H1 (cell line): Measurements from ENCODE around the gene PTPN3. TPM values are rescaled to one million over a fixed set of nuclear protein-coding genes. Genes with fewer than 3 reads are reported as not detected.

Experiments used
- CTCF ChIA-PET: fragments of 300-600 bp; sonication (Branson Sonifier 250); formaldehyde crosslinking; loops from one replicate; lab custom pipeline; 2021; ENCODE audit not compliant: partially characterized antibody; lab: Charles Lee
- POLR2A ChIA-PET: fragments of 300-600 bp; sonication (Branson Sonifier 250); formaldehyde crosslinking; loops from one replicate; lab custom pipeline; 2021; ENCODE audit warnings: inconsistent platforms; ENCODE audit not compliant: partially characterized antibody; lab: Charles Lee
- DNase-seq, 2 experiments: peaks; one replicate each; pipeline versions ENCODE4 v3.0.0 to v3.0.0-alpha.2; 2010 to 2022; ENCODE audit warnings: low spot score in 2 of 2, low read depth in 1 of 2, mixed read lengths in 1 of 2
- FAIRE-seq: peaks from 2 replicates; lab custom pipeline; 2011; peaks lifted over from hg19 to GRCh38; lab: Jason Lieb, UNC
- H2AFZ ChIP-seq: 2 replicates; pipeline ENCODE4 v1.8.1; 2012; ENCODE audit warnings: low read length, inconsistent platforms
- H2AK5ac ChIP-seq: 2 replicates; pipeline ENCODE4 v1.6.1; 2013; ENCODE audit warnings: low read depth, low read length
- H2BK120ac ChIP-seq: replicated peaks from 2 replicates; pipeline ENCODE3; 2013; ENCODE audit warnings: low read depth, low read length, inconsistent platforms
- H2BK12ac ChIP-seq: 2 replicates; pipeline ENCODE4 v1.6.1; 2013; ENCODE audit warnings: low read depth, low read length
- H2BK15ac ChIP-seq: 2 replicates; pipeline ENCODE4 v1.6.1; 2013; ENCODE audit warnings: low read length
- H2BK20ac ChIP-seq: 2 replicates; pipeline ENCODE4 v1.6.1; 2013; ENCODE audit warnings: low read length
- H2BK5ac ChIP-seq: 2 replicates; pipeline ENCODE4 v1.6.1; 2013; ENCODE audit warnings: low read depth, low read length
- H3K14ac ChIP-seq: 2 replicates; pipeline ENCODE4 v1.6.1; 2013; ENCODE audit warnings: inconsistent platforms; ENCODE audit not compliant: insufficient read length
- H3K18ac ChIP-seq: 2 replicates; pipeline ENCODE4 v1.6.1; 2013; ENCODE audit warnings: low read length; ENCODE audit errors: extremely low read depth
- H3K23ac ChIP-seq: 2 replicates; pipeline ENCODE4 v1.6.1; 2013; ENCODE audit warnings: inconsistent platforms; ENCODE audit not compliant: insufficient read length
- H3K23me2 ChIP-seq: 2 replicates; pipeline ENCODE4 v1.6.1; 2013; ENCODE audit warnings: low read depth, low read length
- H3K27ac ChIP-seq: 2 replicates; pipeline ENCODE4 v1.6.1; 2011; ENCODE audit warnings: low read depth, low read length, inconsistent platforms
- H3K27me3 ChIP-seq, 4 experiments: replicated peaks in 1 of 4; 1 replicate in 1 of 4; 2 replicates in 3 of 4; pipeline versions ENCODE4 v1.6.1 to v1.8.1; 2011 to 2013; ENCODE audit warnings: low read length in 3 of 4, mild to moderate bottlenecking in 3 of 4, inconsistent platforms in 2 of 4, mixed read lengths in 2 of 4, moderate library complexity in 1 of 4; ENCODE audit not compliant: control insufficient read depth in 3 of 4, insufficient read depth in 3 of 4; ENCODE audit errors: extremely low read depth in 1 of 4
- H3K36me3 ChIP-seq, 4 experiments: 2 replicates each; pipeline versions ENCODE4 v1.6.1 to v1.8.1; 2011 to 2013; ENCODE audit warnings: mild to moderate bottlenecking in 4 of 4, low read length in 3 of 4, moderate library complexity in 2 of 4, control low read depth in 1 of 4, inconsistent platforms in 1 of 4; ENCODE audit not compliant: insufficient read depth in 4 of 4, control insufficient read depth in 2 of 4
- H3K4ac ChIP-seq: replicated peaks from 2 replicates; pipeline ENCODE3; 2013; ENCODE audit warnings: low read length, low read depth, mixed read lengths, inconsistent platforms; ENCODE audit not compliant: insufficient read length
- H3K4me1 ChIP-seq, 4 experiments: replicated peaks in 1 of 4; 1 replicate in 1 of 4; 2 replicates in 3 of 4; pipeline versions ENCODE4 v1.6.1 to v1.8.1; 2011 to 2013; ENCODE audit warnings: low read length in 3 of 4, inconsistent platforms in 2 of 4, mixed read lengths in 1 of 4; ENCODE audit not compliant: insufficient read depth in 4 of 4, control insufficient read depth in 3 of 4
- H3K4me2 ChIP-seq, 2 experiments: 2 replicates each; pipeline versions ENCODE4 v1.6.1 to v1.8.1; 2011 to 2013; ENCODE audit warnings: low read depth in 2 of 2, low read length in 2 of 2, control low read depth in 1 of 2, inconsistent platforms in 1 of 2, mild to moderate bottlenecking in 1 of 2; ENCODE audit not compliant: insufficient read depth in 1 of 2
- H3K4me3 ChIP-seq, 4 experiments: fragments of 200-600, 300-600 bp in 1 of 4; sonication (generic), shearing (Covaris generic), sonication (Bioruptor Twin) in 1 of 4; 2 replicates each; pipeline versions ENCODE4 v1.5.1 to v1.8.1; 2011 to 2016; ENCODE audit warnings: low read length in 4 of 4, low read depth in 3 of 4, control low read depth in 2 of 4, inconsistent platforms in 2 of 4, mild to moderate bottlenecking in 2 of 4, mixed read lengths in 1 of 4, moderate library complexity in 1 of 4; ENCODE audit not compliant: insufficient read depth in 2 of 4; ENCODE audit errors: extremely low read depth in 1 of 4
- H3K56ac ChIP-seq: replicated peaks from 2 replicates; pipeline ENCODE3; 2013; ENCODE audit warnings: low read depth, mild to moderate bottlenecking, mixed read lengths, low read length, inconsistent platforms; ENCODE audit not compliant: insufficient read length
- H3K79me1 ChIP-seq: 2 replicates; pipeline ENCODE4 v1.6.1; 2013; ENCODE audit warnings: low read depth, low read length, control low read depth
- H3K79me2 ChIP-seq, 2 experiments: 2 replicates each; pipeline versions ENCODE4 v1.6.1 to v1.8.1; 2012 to 2013; ENCODE audit warnings: low read length in 2 of 2, mild to moderate bottlenecking in 2 of 2, inconsistent platforms in 1 of 2; ENCODE audit not compliant: insufficient read depth in 2 of 2, control insufficient read depth in 1 of 2
- H3K9ac ChIP-seq, 4 experiments: replicated peaks in 1 of 4; 1 replicate in 1 of 4; 2 replicates in 3 of 4; pipeline versions ENCODE4 v1.6.1 to v1.8.1; 2011 to 2013; ENCODE audit warnings: low read depth in 3 of 4, low read length in 3 of 4, control low read depth in 2 of 4, mild to moderate bottlenecking in 2 of 4, moderate library complexity in 2 of 4, inconsistent platforms in 1 of 4; ENCODE audit errors: extremely low read depth in 1 of 4
- H3K9me3 ChIP-seq, 2 experiments: 2 replicates each; pipeline versions ENCODE4 v1.6.1 to v1.8.1; 2012 to 2013; ENCODE audit warnings: mild to moderate bottlenecking in 2 of 2, moderate library complexity in 2 of 2, control low read depth in 1 of 2, inconsistent platforms in 1 of 2, low read depth in 1 of 2, low read length in 1 of 2, mixed read lengths in 1 of 2; ENCODE audit not compliant: insufficient read depth in 2 of 2
- H4K20me1 ChIP-seq, 2 experiments: replicated peaks in 1 of 2; 2 replicates each; pipeline versions ENCODE3 to v1.8.1; 2011 to 2013; ENCODE audit warnings: inconsistent platforms in 2 of 2, low read length in 2 of 2, mild to moderate bottlenecking in 1 of 2; ENCODE audit not compliant: insufficient read depth in 2 of 2, control insufficient read depth in 1 of 2
- H4K5ac ChIP-seq: 2 replicates; pipeline ENCODE4 v1.6.1; 2013; ENCODE audit warnings: low read length, low read depth, mixed read lengths, inconsistent platforms; ENCODE audit not compliant: insufficient read length
- H4K8ac ChIP-seq: 2 replicates; pipeline ENCODE4 v1.8.0; 2013; ENCODE audit warnings: mild to moderate bottlenecking, moderate library complexity, low read length, inconsistent platforms; ENCODE audit not compliant: insufficient read depth; ENCODE audit errors: extremely low read depth
- H4K91ac ChIP-seq: replicated peaks from 2 replicates; pipeline ENCODE3; 2013; ENCODE audit warnings: low read length, mixed read lengths, inconsistent platforms; ENCODE audit not compliant: insufficient read length
- ASH2L ChIP-seq: fragments of 200-600, 300-600 bp; sonication (generic); IDR thresholded peaks from one replicate; pipeline ENCODE4 v1.7.1; 2017; ENCODE audit warnings: low read length
- CHD2 ChIP-seq: IDR thresholded peaks from 2 replicates; pipeline ENCODE4 v1.6.1; 2012; ENCODE audit warnings: low read length, improper control_type of control experiment
- CTBP2 ChIP-seq: IDR thresholded peaks from 2 replicates; pipeline ENCODE4 v1.7.0; 2011; ENCODE audit warnings: borderline replicate concordance, mild to moderate bottlenecking, moderate library complexity, mixed read lengths, low read length; ENCODE audit not compliant: insufficient read depth, insufficient read length
- EZH2 ChIP-seq: fragments of 200-600 bp; sonication (generic); IDR thresholded peaks from 2 replicates; pipeline ENCODE4 v1.7.1; 2012; ENCODE audit warnings: low read depth, mild to moderate bottlenecking, moderate library complexity, low read length, inconsistent platforms; ENCODE audit not compliant: severe bottlenecking
- FOSL1 ChIP-seq: IDR thresholded peaks from 2 replicates; pipeline ENCODE4 v1.6.1; 2011; ENCODE audit warnings: mild to moderate bottlenecking, low read depth, low read length, moderate library complexity; ENCODE audit not compliant: insufficient read depth
- HDAC6 ChIP-seq: IDR thresholded peaks from one replicate; pipeline ENCODE4 v1.7.1; 2012; ENCODE audit warnings: low read depth, mild to moderate bottlenecking, inconsistent platforms, low read length, moderate library complexity
- JUN ChIP-seq: IDR thresholded peaks from 2 replicates; pipeline ENCODE4 v1.6.1; 2011; ENCODE audit warnings: low read depth, mild to moderate bottlenecking, improper control_type of control experiment, low read length
- KDM5A ChIP-seq: fragments of 200-600 bp; IDR thresholded peaks from 2 replicates; pipeline ENCODE4 v1.7.1; 2012; ENCODE audit warnings: mild to moderate bottlenecking, low read length, inconsistent platforms, mixed read lengths
- NANOG ChIP-seq: IDR thresholded peaks from 2 replicates; pipeline ENCODE4 v1.6.1; 2011; ENCODE audit warnings: low read length, low read depth, mild to moderate bottlenecking, inconsistent platforms; ENCODE audit not compliant: insufficient read depth, poor library complexity, severe bottlenecking
- RFX5 ChIP-seq: IDR thresholded peaks from 2 replicates; pipeline ENCODE4 v1.6.1; 2011; ENCODE audit warnings: low read depth, low read length, improper control_type of control experiment, borderline replicate concordance
- RXRA ChIP-seq: IDR thresholded peaks from 2 replicates; pipeline ENCODE4 v1.6.1; 2011; ENCODE audit warnings: low read depth, mild to moderate bottlenecking, low read length, moderate library complexity; ENCODE audit not compliant: insufficient read depth
- SP1 ChIP-seq: IDR thresholded peaks from 2 replicates; pipeline ENCODE4 v1.6.1; 2011; ENCODE audit warnings: low read depth, low read length
- SUZ12 ChIP-seq: fragments of 200-600 bp; sonication (generic); IDR thresholded peaks from 2 replicates; pipeline ENCODE4 v1.6.1; 2012; ENCODE audit warnings: mild to moderate bottlenecking, inconsistent platforms, low read length, moderate library complexity, mixed read lengths
- WGBS, 2 experiments: shearing (Covaris generic) in 1 of 2; methylation state at CpG; one replicate each; pipeline versions ENCODE4 v1.1.6 to v1.1.7; 2013 to 2015; ENCODE audit warnings: low lambda C conversion rate in 2 of 2, mixed read lengths in 2 of 2, inconsistent platforms in 1 of 2, low coverage in 1 of 2, missing lambda C conversion rate in 1 of 2; ENCODE audit not compliant: insufficient replicate concordance in 2 of 2, insufficient coverage in 1 of 2, insufficient read length in 1 of 2; ENCODE audit errors: extremely low coverage in 1 of 2, missing lambda C conversion rate in 1 of 2; 5-methylcytosine and 5-hydroxymethylcytosine counted together
- polyA plus RNA-seq, 7 experiments: library from polyadenylated mRNA; depleted of rRNA in 3 of 7; stranded (reverse) in 5 of 7; unstranded in 2 of 7; fragments of >200 nt in 5 of 7; fragments of 200-250 nt in 2 of 7; gene quantifications; 1 replicate in 5 of 7; 2 replicates in 1 of 7; 4 replicates in 1 of 7; pipeline versions ENCODE4 v1.2.1 to v1.2.3, GENCODE V29; 2011 to 2013; ENCODE audit warnings: missing spikeins in 2 of 7, mixed read lengths in 2 of 7
- total RNA-seq: library from RNA; stranded (reverse); fragmentation: NEBNext Ultra II Directional; extraction: Animal tissue kit (Norgen Biotek cat#: 25700); gene quantifications from 2 replicates; pipeline ENCODE4 v1.2.1, GENCODE V29; 2021
- TF ChIP-seq, protein P1 (sequence below): IDR thresholded peaks from 2 replicates; pipeline ENCODE4 v1.6.1; 2011; ENCODE audit warnings: low read depth, mild to moderate bottlenecking, low read length; ENCODE audit not compliant: insufficient read depth

The PTPN3 gene
- total and polyA plus RNA-seq, 2 of the 8 experiments (the other 6 are each of a cell fraction or from before 2014, with no cell fraction given) = 2.9 to 3.7 TPM

GRCh38 chr9:109427886-109428285, 70.2 kb downstream of the PTPN3 start:
- no peak overlapping the region for H3K14ac ChIP-seq
- H4K5ac ChIP-seq = no peak overlapping the region
- no peak overlapping the region for H4K8ac ChIP-seq
- ChIA-PET CTCF (interaction anchor here (0.5 to 2.4 kb wide), 9 partner anchors 9 to 844 kb away, joined by 3 to 19 read pairs (median 5); no protein-coding TSS in a partner anchor), POLR2A (no interaction called here)
- no peaks in the 10 kb centered on the region for H4K20me1 ChIP-seq
- H3K18ac ChIP-seq = no peak overlapping the region
- H3K79me2 ChIP-seq = no peaks in the 10 kb centered on the region
- H2BK120ac ChIP-seq = no peak overlapping the region
- H3K23me2 ChIP-seq = no peaks in the 10 kb centered on the region
- H2AFZ ChIP-seq = no peak overlapping the region
- FAIRE-seq = no peak
- H3K4me1 ChIP-seq = no peaks in the 10 kb centered on the region
- H3K4me2 ChIP-seq = no peak overlapping the region
- H2BK15ac ChIP-seq = no peak overlapping the region
- no peak overlapping the region for H2BK12ac ChIP-seq
- TF ChIP-seq CHD2 (no peak), HDAC6 (no peak), SUZ12 (no peak), SP1 (no peak), KDM5A (no peak), RXRA (no peak), EZH2 (no peak), NANOG (no peak), RFX5 (no peak), ASH2L (no peak), JUN (no peak), CTBP2 (no peak), FOSL1 (no peak)
- TF ChIP-seq, protein P1, sequence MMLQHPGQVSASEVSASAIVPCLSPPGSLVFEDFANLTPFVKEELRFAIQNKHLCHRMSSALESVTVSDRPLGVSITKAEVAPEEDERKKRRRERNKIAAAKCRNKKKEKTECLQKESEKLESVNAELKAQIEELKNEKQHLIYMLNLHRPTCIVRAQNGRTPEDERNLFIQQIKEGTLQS = no peak
- 95% methylated on average over 4 of the region's 4 CpGs; no CpG with 5 or more reads in 1 of the 2 experiments for WGBS, 2 experiments
- no peak overlapping the region for H3K23ac ChIP-seq
- no peaks in the 10 kb centered on the region for H3K9me3 ChIP-seq
- H2BK20ac ChIP-seq = no peak overlapping the region
- no peak overlapping the region for H3K27ac ChIP-seq
- H2AK5ac ChIP-seq = no peak overlapping the region
- H4K91ac ChIP-seq = no peak overlapping the region
- no peak overlapping the region for H3K56ac ChIP-seq
- no peaks in the 10 kb centered on the region for H3K27me3 ChIP-seq
- no peak for DNase-seq
- no peak overlapping the region for H3K4me3 ChIP-seq
- no peak overlapping the region for H3K9ac ChIP-seq
- H3K4ac ChIP-seq = no peak overlapping the region
- no peaks in the 10 kb centered on the region; a peak in 2 of 8 replicates for H3K36me3 ChIP-seq
- no peak overlapping the region for H2BK5ac ChIP-seq
- no peaks in the 10 kb centered on the region for H3K79me1 ChIP-seq
